Esophagus muscularis mucosa (tissue), 4 donors: ENCODE data around the gene ADCY6. TPM values are rescaled to one million over a fixed set of nuclear protein-coding genes. Genes with fewer than 3 reads are reported as not detected.

ENCODE experiments used
- DNase-seq: peaks from one replicate; pipeline ENCODE4 v3.0.0-alpha.2; 2017; ENCODE audit errors: extremely low spot score
- H3K27ac ChIP-seq, 4 donors: fragments of 200-600 bp; sonication (generic); replicated peaks in 1 of 4; 1 replicate in 3 of 4; 2 replicates in 1 of 4; pipeline ENCODE4 v1.5.1; 2016 to 2019; ENCODE audit warnings: mild to moderate bottlenecking in 1 of 4
- H3K27me3 ChIP-seq, 4 donors: fragments of 200-600 bp; sonication (generic); one replicate each; pipeline versions ENCODE4 v1.5.1 to v1.6.0; 2016 to 2019
- H3K36me3 ChIP-seq, 4 donors: fragments of 200-600 bp; sonication (generic); one replicate each; pipeline ENCODE4 v1.5.1; 2016 to 2019
- H3K4me1 ChIP-seq, 4 donors: fragments of 200-600 bp; sonication (generic); one replicate each; pipeline ENCODE4 v1.5.1; 2016 to 2019
- H3K4me3 ChIP-seq, 4 donors: fragments of 200-600 bp; sonication (generic); 1 replicate in 2 of 4; 2 replicates in 2 of 4; pipeline ENCODE4 v1.5.1; 2016 to 2019; ENCODE audit warnings: mild to moderate bottlenecking in 4 of 4, moderate library complexity in 1 of 4
- H3K9me3 ChIP-seq, 4 donors: fragments of 200-600 bp; sonication (generic); 1 replicate in 3 of 4; 2 replicates in 1 of 4; pipeline ENCODE4 v1.5.1; 2016 to 2019
- CTCF ChIP-seq, 3 experiments: fragments of 200-600 bp in 2 of 3; fragments of 450-650 bp in 1 of 3; sonication (generic) in 2 of 3; IDR thresholded peaks; one replicate each; pipeline ENCODE4 v1.5.1; 2017 to 2019; ENCODE audit warnings: antibody characterized with exemption in 3 of 3, mild to moderate bottlenecking in 2 of 3, moderate library complexity in 1 of 3
- EP300 ChIP-seq: sonication (generic); formaldehyde crosslinking; IDR thresholded peaks from one replicate; pipeline ENCODE4 v1.6.1; 2017; ENCODE audit warnings: antibody characterized with exemption
- POLR2A ChIP-seq: fragments of 450-650 bp; IDR thresholded peaks from one replicate; pipeline ENCODE4 v1.6.1; 2017; ENCODE audit warnings: antibody characterized with exemption, moderate library complexity, mild to moderate bottlenecking, low read depth
- POLR2AphosphoS5 ChIP-seq, 2 donors: sonication (generic); formaldehyde crosslinking; IDR thresholded peaks; one replicate each; pipeline ENCODE4 v1.6.1; 2017; ENCODE audit warnings: antibody characterized with exemption in 2 of 2
- WGBS: methylation state at CpG from one replicate; pipeline ENCODE4 v1.1.5; 2018; 5-methylcytosine and 5-hydroxymethylcytosine counted together
- intact Hi-C: fragments of 100-400 bp; cut with DNase I; formaldehyde crosslinking; loops from one replicate; pipeline ENCODE4 v1.15.1; 2023
- total RNA-seq, 4 donors: library from RNA; depleted of rRNA; stranded (reverse); fragments of >200 nt; gene quantifications; one replicate each; pipeline versions ENCODE4 v1.1.0 to v1.2.1, GENCODE V29; 2016

ADCY6 gene
- total RNA-seq, 4 donors from 2014 or later, result 17.9 to 35.5 (median 24.0) TPM

DNA sequence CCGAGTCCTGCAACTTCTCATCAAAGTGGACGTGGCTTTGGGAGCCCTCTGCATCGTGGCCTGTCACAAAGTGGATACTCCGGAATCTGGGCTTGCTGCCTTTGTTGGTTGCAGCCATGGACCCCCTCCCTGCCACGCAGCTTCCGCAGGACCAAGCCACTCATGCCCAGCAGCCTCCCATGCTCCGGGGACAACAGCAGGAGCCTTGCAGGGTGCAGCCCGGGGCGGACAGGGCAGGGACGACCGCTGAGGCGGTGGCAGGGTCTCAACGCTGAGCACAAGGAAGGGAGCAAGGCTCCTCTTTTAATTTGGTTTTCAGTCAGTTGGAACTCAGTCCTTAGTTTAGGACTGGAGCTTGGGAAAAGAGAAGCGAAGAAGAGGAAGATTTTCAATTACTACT is 12.1 kb upstream of the ADCY6 start:
- no peaks in the 10 kb centered on the region for H3K9me3 ChIP-seq
- H3K27me3 ChIP-seq, result peaks cover 0 to 20% (median 6%) of the 10 kb centered on the region in 4 donors
- no peak overlapping the region for H3K4me3 ChIP-seq
- intact Hi-C loops, result no loop called here
- WGBS, result 74% methylated on average over 13 of the region's 14 CpGs
- no peaks in the 10 kb centered on the region for H3K36me3 ChIP-seq
- no peak for DNase-seq
- peaks cover 0 to 2% (median under 1%) of the 10 kb centered on the region in 4 donors for H3K4me1 ChIP-seq
- TF ChIP-seq POLR2AphosphoS5 (IDR thresholded peaks at IDR 0.05) (no peak), POLR2A (no peak), EP300 (no peak), CTCF (IDR thresholded peaks at IDR 0.05) (no peak)
- no peak overlapping the region for H3K27ac ChIP-seq

GRCh38 chr12:48800457-48800856 is 11.6 kb upstream of the ADCY6 start:
- WGBS, result 90% methylated on average over 13 of the region's 14 CpGs
- TF ChIP-seq POLR2A, result no peak
- TF ChIP-seq CTCF (IDR thresholded peaks at IDR 0.05), result no peak
- no peak for TF ChIP-seq POLR2AphosphoS5 (IDR thresholded peaks at IDR 0.05)
- no peak for TF ChIP-seq EP300

GRCh38 chr12:48796976-48797375 is 8.1 kb upstream of the ADCY6 start:
- Histone ChIP-seq H3K27ac (no peak overlapping the region), H3K4me1 (peaks cover 4 to 8% (median 7%) of the 10 kb centered on the region in 4 donors), H3K36me3 (no peaks in the 10 kb centered on the region), H3K4me3 (no peak overlapping the region), H3K9me3 (no peaks in the 10 kb centered on the region), H3K27me3 (peaks cover 0 to 20% (median 6%) of the 10 kb centered on the region in 4 donors)
- no peak for TF ChIP-seq POLR2AphosphoS5 (IDR thresholded peaks at IDR 0.05)
- DNase-seq, result no peak
- intact Hi-C loops, result loop anchor here (1.0 kb wide), 1 partner anchor 44 kb away; no protein-coding TSS in a partner anchor
- 72% methylated on average over 3 of the region's 3 CpGs for WGBS

More at GRCh38 chr12:48800457-48800856, 11.6 kb upstream of the ADCY6 start:
- H3K4me1 ChIP-seq, result peaks cover 3 to 7% (median 5%) of the 10 kb centered on the region in 4 donors
- no peak overlapping the region for H3K27ac ChIP-seq
- DNase-seq, result no peak
- peaks cover 0 to 20% (median 6%) of the 10 kb centered on the region in 4 donors for H3K27me3 ChIP-seq
- H3K36me3 ChIP-seq, result no peaks in the 10 kb centered on the region
- no peak overlapping the region for H3K4me3 ChIP-seq
- no peaks in the 10 kb centered on the region for H3K9me3 ChIP-seq
- intact Hi-C loops, result no loop called here

DNA sequence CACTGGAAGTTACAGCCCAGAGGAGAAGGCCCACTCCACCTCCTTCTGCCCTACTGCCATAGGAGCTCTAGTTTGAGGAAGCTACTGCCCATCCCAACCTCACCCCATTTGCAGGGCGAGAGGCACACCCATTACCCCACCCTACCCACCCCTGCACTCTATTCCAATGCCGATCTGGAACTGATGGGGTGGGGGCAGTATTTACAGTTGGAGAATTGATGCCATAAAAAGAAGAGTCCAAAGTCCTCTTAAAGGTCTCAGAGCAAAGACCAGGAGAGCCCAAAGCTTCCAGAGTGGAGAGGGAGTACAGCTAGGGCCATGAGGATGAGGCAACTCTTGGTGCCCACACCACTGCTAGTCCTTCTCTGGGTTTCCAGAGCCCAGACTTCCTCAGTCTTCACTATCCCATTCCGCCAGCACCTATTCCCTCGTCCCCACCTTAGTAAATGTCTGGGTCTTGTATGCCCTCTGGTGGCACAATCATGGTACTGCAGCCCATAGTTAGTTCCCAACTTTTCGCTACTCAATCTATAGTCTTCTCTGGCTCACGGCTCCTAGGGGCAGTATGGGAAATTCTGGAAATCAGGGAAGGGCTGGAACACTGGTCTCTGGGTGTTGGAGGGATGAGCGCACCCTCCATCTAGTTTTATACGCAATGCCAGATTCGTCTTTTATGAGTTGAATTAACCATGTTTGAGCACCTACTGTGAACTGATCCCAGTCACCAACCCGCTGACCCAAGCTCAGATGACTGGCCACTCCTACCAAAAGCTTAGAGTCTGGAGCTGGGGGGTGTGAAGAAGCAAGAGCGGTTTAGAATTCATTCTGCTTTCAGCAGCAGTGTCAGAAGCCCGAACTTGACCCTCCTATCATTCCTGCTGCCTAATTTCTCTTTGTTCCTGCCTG is 6.9 kb upstream of the ADCY6 start:
- H3K4me1 ChIP-seq, result peaks cover 4 to 8% (median 7%) of the 10 kb centered on the region in 4 donors
- DNase-seq, result no peak
- H3K36me3 ChIP-seq, result no peaks in the 10 kb centered on the region
- peaks cover 0 to 16% (median 6%) of the 10 kb centered on the region in 4 donors for H3K27me3 ChIP-seq
- TF ChIP-seq EP300 (no peak), POLR2AphosphoS5 (IDR thresholded peaks at IDR 0.05) (peak in 1 of 2 donors; percentile 47), CTCF (IDR thresholded peaks at IDR 0.05) (peak; percentile 95 to 97 (median 96))
- no peaks in the 10 kb centered on the region for H3K9me3 ChIP-seq
- WGBS, result 23% methylated on average over 12 of the region's 12 CpGs
- no peak overlapping the region for H3K27ac ChIP-seq
- intact Hi-C loops, result loop anchor here (1.0 kb wide), 1 partner anchor 43 kb away; no protein-coding TSS in a partner anchor
- H3K4me3 ChIP-seq, result no peak overlapping the region

GRCh38 chr12:48794870-48795269 is 6.0 kb upstream of the ADCY6 start:
- H3K27ac ChIP-seq, result no peak overlapping the region

More at GRCh38 chr12:48794870-48795269, 6.0 kb upstream of the ADCY6 start:
- H3K4me3 ChIP-seq, result no peak overlapping the region
- H3K9me3 ChIP-seq, result no peaks in the 10 kb centered on the region
- no peaks in the 10 kb centered on the region for H3K36me3 ChIP-seq
- no peak for DNase-seq
- H3K4me1 ChIP-seq, result peaks cover 5 to 13% (median 10%) of the 10 kb centered on the region in 4 donors
- TF ChIP-seq POLR2A, result no peak
- TF ChIP-seq EP300, result no peak
- no peak for TF ChIP-seq CTCF (IDR thresholded peaks at IDR 0.05)
- TF ChIP-seq POLR2AphosphoS5 (IDR thresholded peaks at IDR 0.05), result no peak
- intact Hi-C loops, result no loop called here
- 89% methylated on average over 3 of the region's 3 CpGs for WGBS
- peaks cover 0 to 7% (median 3%) of the 10 kb centered on the region in 4 donors for H3K27me3 ChIP-seq
